HUES6 (cell line): ENCODE measurements around the gene PIGL.

ENCODE experiments used
- H3K27ac ChIP-seq: 2 replicates; pipeline ENCODE4 v1.7.0; 2013; ENCODE audit warnings: low read depth, mild to moderate bottlenecking, low read length, inconsistent platforms
- H3K27me3 ChIP-seq: 2 replicates; pipeline ENCODE4 v1.6.1; 2013; ENCODE audit warnings: low read length; ENCODE audit not compliant: control insufficient read depth, insufficient read depth
- H3K36me3 ChIP-seq: 2 replicates; pipeline ENCODE4 v1.6.1; 2013; ENCODE audit warnings: low read length; ENCODE audit not compliant: control insufficient read depth, insufficient read depth
- H3K4me1 ChIP-seq: 2 replicates; pipeline ENCODE4 v1.6.1; 2013; ENCODE audit warnings: low read length; ENCODE audit not compliant: control insufficient read depth, insufficient read depth
- H3K4me3 ChIP-seq: 2 replicates; pipeline ENCODE4 v1.5.1; 2013; ENCODE audit warnings: low read depth, low read length
- H3K9ac ChIP-seq: one replicate; pipeline ENCODE4 v1.6.1; 2013; ENCODE audit warnings: mild to moderate bottlenecking, low read length
- H3K9me3 ChIP-seq: 2 replicates; pipeline ENCODE4 v1.6.1; 2013; ENCODE audit warnings: low read depth, low read length; ENCODE audit not compliant: control insufficient read depth, insufficient read depth

The PIGL gene

GRCh38 chr17:16254773-16255400 is 37.9 kb downstream of the PIGL start:
- no peaks in the 10 kb centered on the region for H3K36me3 ChIP-seq
- no peak overlapping the region for H3K4me3 ChIP-seq
- H3K4me1 ChIP-seq, result peaks cover 10% of the 10 kb centered on the region
- no peak overlapping the region for H3K9ac ChIP-seq
- H3K9me3 ChIP-seq, result peaks cover under 1% of the 10 kb centered on the region; the same call in 1 of the 2 replicates
- H3K27me3 ChIP-seq, result no peaks in the 10 kb centered on the region
- H3K27ac ChIP-seq, result 0 out of 2 replicates have a peak overlapping the region, but pooled peaks have one; percentile 2

- H3K4me1 ChIP-seq, result peaks cover 10% of the 10 kb centered on the region
- no peaks in the 10 kb centered on the region; the same call in 1 of the 2 replicates for H3K36me3 ChIP-seq
- no peak overlapping the region for H3K4me3 ChIP-seq
- H3K27ac ChIP-seq, result 0 out of 2 replicates have a peak overlapping the region, but pooled peaks have one; percentile 2
- H3K27me3 ChIP-seq, result no peaks in the 10 kb centered on the region
- peaks cover 4% of the 10 kb centered on the region; the same call in 1 of the 2 replicates for H3K9me3 ChIP-seq
- H3K9ac ChIP-seq, result no peak overlapping the region
Observed at GRCh38 chr17:16255481-16255921, 38.5 kb downstream of the PIGL start.

- H3K36me3 ChIP-seq, result no peaks in the 10 kb centered on the region; the same call in 1 of the 2 replicates
- peaks cover 10% of the 10 kb centered on the region for H3K4me1 ChIP-seq
- H3K9me3 ChIP-seq, result peaks cover 4% of the 10 kb centered on the region; the same call in 1 of the 2 replicates
- H3K9ac ChIP-seq, result no peak overlapping the region
- H3K27me3 ChIP-seq, result no peaks in the 10 kb centered on the region
- no peak overlapping the region for H3K4me3 ChIP-seq
- H3K27ac ChIP-seq, result no peak overlapping the region
Observed at GRCh38 chr17:16258901-16259300, 41.9 kb downstream of the PIGL start.

GRCh38 chr17:16259926-16260325 is 42.9 kb downstream of the PIGL start:
- Histone ChIP-seq H3K4me1 (peaks cover 10% of the 10 kb centered on the region), H3K27me3 (no peaks in the 10 kb centered on the region), H3K27ac (no peak overlapping the region), H3K9me3 (peaks cover 4% of the 10 kb centered on the region; the same call in 1 of the 2 replicates), H3K36me3 (no peaks in the 10 kb centered on the region; the same call in 1 of the 2 replicates), H3K9ac (no peak overlapping the region), H3K4me3 (no peak overlapping the region)

- H3K9me3 ChIP-seq, result peaks cover 4% of the 10 kb centered on the region; the same call in 1 of the 2 replicates
- H3K4me3 ChIP-seq, result no peak overlapping the region
- H3K36me3 ChIP-seq, result no peaks in the 10 kb centered on the region; the same call in 1 of the 2 replicates
- no peaks in the 10 kb centered on the region for H3K4me1 ChIP-seq
- H3K9ac ChIP-seq, result no peak overlapping the region
- H3K27ac ChIP-seq, result no peak overlapping the region
- H3K27me3 ChIP-seq, result no peaks in the 10 kb centered on the region
Observed at GRCh38 chr17:16261049-16261448, 44.0 kb downstream of the PIGL start.

GRCh38 chr17:16262201-16262600 is 45.2 kb downstream of the PIGL start:
- Histone ChIP-seq H3K4me3 (no peak overlapping the region), H3K36me3 (no peaks in the 10 kb centered on the region; the same call in 1 of the 2 replicates), H3K4me1 (no peaks in the 10 kb centered on the region), H3K27ac (no peak overlapping the region), H3K9ac (no peak overlapping the region), H3K9me3 (peaks cover 4% of the 10 kb centered on the region; the same call in 1 of the 2 replicates), H3K27me3 (no peaks in the 10 kb centered on the region)

GRCh38 chr17:16267174-16267573 is 50.2 kb downstream of the PIGL start:
- H3K27ac ChIP-seq, result no peak overlapping the region
- no peak overlapping the region for H3K9ac ChIP-seq
- H3K9me3 ChIP-seq, result no peaks in the 10 kb centered on the region
- no peaks in the 10 kb centered on the region for H3K36me3 ChIP-seq
- no peaks in the 10 kb centered on the region for H3K4me1 ChIP-seq
- no peaks in the 10 kb centered on the region for H3K27me3 ChIP-seq
- H3K4me3 ChIP-seq, result no peak overlapping the region

GRCh38 chr17:16269658-16270057 is 52.6 kb downstream of the PIGL start:
- H3K27me3 ChIP-seq, result no peaks in the 10 kb centered on the region
- no peaks in the 10 kb centered on the region for H3K4me1 ChIP-seq
- no peak overlapping the region for H3K9ac ChIP-seq
- H3K27ac ChIP-seq, result no peak overlapping the region
- H3K9me3 ChIP-seq, result no peaks in the 10 kb centered on the region
- no peaks in the 10 kb centered on the region for H3K36me3 ChIP-seq
- H3K4me3 ChIP-seq, result no peak overlapping the region

- Histone ChIP-seq H3K9ac (no peak overlapping the region), H3K27me3 (no peaks in the 10 kb centered on the region), H3K9me3 (peaks cover 8% of the 10 kb centered on the region), H3K36me3 (no peaks in the 10 kb centered on the region), H3K27ac (no peak overlapping the region), H3K4me3 (no peak overlapping the region), H3K4me1 (no peaks in the 10 kb centered on the region)
Observed at GRCh38 chr17:16272111-16272840, 55.3 kb downstream of the PIGL start.

- Histone ChIP-seq H3K36me3 (0 out of 2 replicates have a peak, but pooled peaks cover 4% of the 10 kb centered on the region), H3K4me3 (no peak overlapping the region), H3K4me1 (no peaks in the 10 kb centered on the region), H3K9ac (no peak overlapping the region), H3K27me3 (no peaks in the 10 kb centered on the region), H3K9me3 (peaks cover 12% of the 10 kb centered on the region), H3K27ac (no peak overlapping the region)
Observed at GRCh38 chr17:16273499-16273898, 56.5 kb downstream of the PIGL start.

- H3K27me3 ChIP-seq, result no peaks in the 10 kb centered on the region
- H3K27ac ChIP-seq, result no peak overlapping the region
- H3K9me3 ChIP-seq, result peaks cover 12% of the 10 kb centered on the region
- 0 out of 2 replicates have a peak, but pooled peaks cover 4% of the 10 kb centered on the region for H3K36me3 ChIP-seq
- no peaks in the 10 kb centered on the region for H3K4me1 ChIP-seq
- no peak overlapping the region for H3K9ac ChIP-seq
- H3K4me3 ChIP-seq, result no peak overlapping the region
Observed at GRCh38 chr17:16273929-16274339, 56.9 kb downstream of the PIGL start.
